AG04449 (cell line): ENCODE results near the gene RALY.
"Not testable (repeated sequence)": the region's sequence is repeated elsewhere in the genome, so short reads cannot be mapped to it uniquely, and the experiment has no call there.

ENCODE experiments used
- CTCF ChIA-PET: fragments of 350-600 bp; formaldehyde crosslinking; extraction: SDS; loops from one replicate; lab custom pipeline; 2021; ENCODE audit warnings: antibody characterized with exemption; lab: Yijun Ruan, JAX
- POLR2A ChIA-PET: fragments of 400-600, 350-600 bp; formaldehyde crosslinking; extraction: SDS; loops from one replicate; lab custom pipeline; 2020; ENCODE audit warnings: antibody characterized with exemption, inconsistent platforms; lab: Yijun Ruan, JAX
- DNase-seq: peaks from one replicate; pipeline ENCODE4 v3.0.0-alpha.2; 2010; ENCODE audit warnings: low read depth, low spot score
- H3K4me3 ChIP-seq: 2 replicates; pipeline ENCODE4 v1.5.1; 2011; ENCODE audit warnings: low read depth, mild to moderate bottlenecking, control low read depth, low read length
- CTCF ChIP-seq: IDR thresholded peaks from one replicate; pipeline ENCODE4 v1.5.1; 2011; ENCODE audit warnings: mild to moderate bottlenecking, moderate library complexity, low read length, control low read depth, inconsistent platforms; ENCODE audit not compliant: insufficient read depth; ENCODE audit errors: missing control alignments

Gene RALY

GRCh38 chr20:34131491-34131890 is 137.8 kb downstream of the RALY start:
- ChIA-PET CTCF (interaction anchor here (1.0 to 4.4 kb wide), 6 partner anchors 10 to 478 kb away, joined by 3 to 27 read pairs (median 4); no protein-coding TSS in a partner anchor), POLR2A (no interaction called here)
- no peak for TF ChIP-seq CTCF
- H3K4me3 ChIP-seq, result no peak overlapping the region
- no peak for DNase-seq

GRCh38 chr20:34132491-34132890 is 138.8 kb downstream of the RALY start:
- CTCF ChIA-PET, DNase-seq, POLR2A ChIA-PET, H3K4me3 ChIP-seq: not testable (repeated sequence)

GRCh38 chr20:34132943-34133342 is 139.2 kb downstream of the RALY start:
- DNase-seq, result not testable (repeated sequence)
- CTCF ChIA-PET, result interaction anchor here (1.1 kb wide), 1 partner anchor 270 kb away, joined by 3 read pairs; no protein-coding TSS in a partner anchor

GRCh38 chr20:34133365-34133860 is 139.7 kb downstream of the RALY start:
- H3K4me3 ChIP-seq, DNase-seq, POLR2A ChIA-PET: not testable (repeated sequence)
- CTCF ChIA-PET, result interaction anchor here (1.1 kb wide), 1 partner anchor 271 kb away, joined by 3 read pairs; no protein-coding TSS in a partner anchor

More at GRCh38 chr20:34132943-34133342, 139.2 kb downstream of the RALY start:
- H3K4me3 ChIP-seq, POLR2A ChIA-PET: not testable (repeated sequence)
